ENCODE data around the gene CABP4. TPM values are rescaled to one million over a fixed set of nuclear protein-coding genes. Genes with fewer than 3 reads are reported as not detected.

CABP4 gene
- total RNA-seq, 1 experiment from 2014 or later, result 2.5 TPM

DNA sequence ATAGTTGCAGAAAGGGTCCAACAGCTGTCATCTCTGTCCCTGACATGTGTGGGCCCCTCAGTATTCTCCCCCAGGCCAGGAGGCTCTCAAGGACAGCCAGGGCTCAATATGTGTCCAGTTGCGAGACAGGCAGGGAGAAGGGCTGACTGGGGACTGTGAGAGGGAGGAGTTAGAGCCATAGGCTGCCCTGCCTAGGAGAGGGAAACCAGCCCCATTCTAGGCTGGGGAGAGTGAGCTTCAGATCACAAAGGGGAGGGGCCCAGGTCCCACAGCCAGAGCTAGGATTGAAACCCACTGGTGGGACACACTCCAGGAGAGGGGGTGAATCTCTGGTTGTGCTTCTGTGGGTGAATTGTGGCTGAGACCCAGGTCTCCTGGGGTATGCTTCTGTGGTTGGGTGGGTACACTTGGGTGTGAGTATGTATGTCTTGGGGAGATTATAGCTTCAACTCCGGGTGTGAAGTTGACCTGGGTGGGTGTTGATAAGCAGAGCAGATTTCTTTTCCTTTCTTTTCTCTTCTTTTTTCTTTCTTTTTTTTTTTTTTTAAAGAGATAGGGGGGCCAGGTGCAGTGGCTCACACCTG, 41.8 kb upstream of the CABP4 start:
- intact Hi-C loops (cut with micrococcal nuclease; ENCODE audit: unreplicated experiment), result no loop called here
- H3K27ac ChIP-seq, result no peak overlapping the region
- peaks cover 12% of the 10 kb centered on the region; the same call in 1 of the 2 replicates for H3F3A ChIP-seq (ENCODE audit: insufficient read depth, low read depth)
- no TSS peak for BruUV-seq (replicated peaks)
- CTCF ChIA-PET, result interaction anchor here (0.6 to 1.1 kb wide), 2 partner anchors 12 to 36 kb away, joined by 4 to 7 read pairs; partner anchors contain the start of gene PPP1CA
- H4K20me1 ChIP-seq (ENCODE audit: insufficient read depth), result no peaks in the 10 kb centered on the region
- no peak overlapping the region for H3K4me3 ChIP-seq
- TF ChIP-seq, protein P1, sequence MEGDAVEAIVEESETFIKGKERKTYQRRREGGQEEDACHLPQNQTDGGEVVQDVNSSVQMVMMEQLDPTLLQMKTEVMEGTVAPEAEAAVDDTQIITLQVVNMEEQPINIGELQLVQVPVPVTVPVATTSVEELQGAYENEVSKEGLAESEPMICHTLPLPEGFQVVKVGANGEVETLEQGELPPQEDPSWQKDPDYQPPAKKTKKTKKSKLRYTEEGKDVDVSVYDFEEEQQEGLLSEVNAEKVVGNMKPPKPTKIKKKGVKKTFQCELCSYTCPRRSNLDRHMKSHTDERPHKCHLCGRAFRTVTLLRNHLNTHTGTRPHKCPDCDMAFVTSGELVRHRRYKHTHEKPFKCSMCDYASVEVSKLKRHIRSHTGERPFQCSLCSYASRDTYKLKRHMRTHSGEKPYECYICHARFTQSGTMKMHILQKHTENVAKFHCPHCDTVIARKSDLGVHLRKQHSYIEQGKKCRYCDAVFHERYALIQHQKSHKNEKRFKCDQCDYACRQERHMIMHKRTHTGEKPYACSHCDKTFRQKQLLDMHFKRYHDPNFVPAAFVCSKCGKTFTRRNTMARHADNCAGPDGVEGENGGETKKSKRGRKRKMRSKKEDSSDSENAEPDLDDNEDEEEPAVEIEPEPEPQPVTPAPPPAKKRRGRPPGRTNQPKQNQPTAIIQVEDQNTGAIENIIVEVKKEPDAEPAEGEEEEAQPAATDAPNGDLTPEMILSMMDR (conservative IDR thresholded peaks at IDR 0.05), result no peak
- no peak for TF ChIP-seq EZH2 (IDR thresholded peaks at IDR 0.05; ENCODE audit: low read depth)
- no peak for DNase-seq
- H3K9me2 ChIP-seq (ENCODE audit: insufficient read depth), result no peaks in the 10 kb centered on the region
- POLR2A ChIA-PET (ENCODE audit: unreplicated experiment), result interaction anchor here (0.6 kb wide), 2 partner anchors 641 to 1620 kb away, joined by 5 to 31 read pairs; no protein-coding TSS in a partner anchor
- no peaks in the 10 kb centered on the region for H3K79me2 ChIP-seq (ENCODE audit: low read depth)
- H3K4me2 ChIP-seq, result no peak overlapping the region
- H3K4me1 ChIP-seq (replicated peaks; ENCODE audit: insufficient read depth), result no peaks in the 10 kb centered on the region
- H3K27me3 ChIP-seq (ENCODE audit: insufficient read depth, low read depth), result no peaks in the 10 kb centered on the region
- H3K36me3 ChIP-seq (ENCODE audit: low read depth), result no peaks in the 10 kb centered on the region
- no peaks in the 10 kb centered on the region for H3K9me3 ChIP-seq (ENCODE audit: insufficient read depth, low read depth)
- H2AFZ ChIP-seq, result no peak overlapping the region

DNA sequence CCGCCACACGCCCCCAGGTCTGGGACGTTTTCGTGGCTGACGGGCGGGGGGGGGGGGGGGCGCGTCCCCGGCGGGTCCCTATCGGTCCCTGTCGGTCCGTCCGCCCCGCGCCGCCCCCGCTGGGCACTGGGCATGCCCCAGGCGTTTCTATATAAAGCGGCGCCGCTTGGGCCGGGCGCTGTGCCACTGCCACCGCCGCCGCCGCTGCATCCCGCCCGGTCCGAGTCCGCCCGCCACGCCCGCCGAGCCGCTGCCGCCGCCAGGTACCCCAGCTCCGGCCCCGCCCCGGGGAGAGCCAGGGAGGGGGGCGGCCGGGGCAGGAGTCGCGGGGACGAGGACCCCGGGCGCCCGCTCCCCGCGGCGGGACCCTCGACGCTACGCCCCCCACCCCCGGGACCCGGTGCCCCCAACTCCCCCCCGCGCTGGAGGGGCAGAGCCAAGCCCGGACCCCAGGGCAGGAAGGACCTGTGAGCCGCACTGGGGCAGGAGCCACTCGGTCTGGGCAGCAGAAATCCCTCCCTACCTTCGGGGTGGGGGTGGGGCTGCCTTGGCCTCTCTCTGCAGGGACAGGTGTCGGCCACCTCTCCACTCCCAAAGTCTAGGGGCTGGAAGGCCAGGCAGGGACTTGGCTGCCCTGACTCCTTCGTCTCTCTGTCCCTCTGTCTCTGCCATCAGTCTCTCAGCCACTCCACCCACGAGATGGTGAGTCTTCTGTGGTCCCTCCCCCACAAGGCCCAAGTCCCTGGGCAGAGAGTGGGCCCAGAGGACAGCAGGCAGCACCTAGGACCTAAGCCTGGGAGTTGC, 39.5 kb upstream of the CABP4 start, which contains the start of gene CARNS1:
Gene CARNS1 (plus strand): TSS at position 178 of the 804 bp plus-strand sequence. CDS start 522 bp downstream, at position 700.
- ChIA-PET CTCF (no interaction called here), POLR2A (ENCODE audit: unreplicated experiment) (no interaction called here)
- no peak within 1 kb of the TSS for H3K4me2 ChIP-seq
- no peak within 1 kb of the TSS for H3K4me3 ChIP-seq
- no peak within 1 kb of the TSS for H2AFZ ChIP-seq
- no peaks in the 10 kb centered on the region for H3K9me2 ChIP-seq (ENCODE audit: insufficient read depth)
- no peaks in the 10 kb centered on the region for H3K9me3 ChIP-seq (ENCODE audit: insufficient read depth, low read depth)
- H3K27ac ChIP-seq, result no peak within 1 kb of the TSS
- H3K79me2 ChIP-seq (ENCODE audit: low read depth), result no peaks in the 10 kb centered on the region
- no peaks in the 10 kb centered on the region for H3K27me3 ChIP-seq (ENCODE audit: insufficient read depth, low read depth)
- H4K20me1 ChIP-seq (ENCODE audit: insufficient read depth), result no peaks in the 10 kb centered on the region
- peaks cover 12% of the 10 kb centered on the region; the same call in 1 of the 2 replicates for H3F3A ChIP-seq (ENCODE audit: insufficient read depth, low read depth)
- intact Hi-C loops (cut with micrococcal nuclease; ENCODE audit: unreplicated experiment), result no loop called here
- DNase-seq, result no peak
- H3K4me1 ChIP-seq (replicated peaks; ENCODE audit: insufficient read depth), result peaks cover 7% of the 10 kb centered on the region; the same call in 1 of the 2 replicates
- BruUV-seq (replicated peaks), result no TSS peak
- no peak for TF ChIP-seq EZH2 (IDR thresholded peaks at IDR 0.05; ENCODE audit: low read depth)
- TF ChIP-seq, protein P1 (conservative IDR thresholded peaks at IDR 0.05), result no peak
- H3K36me3 ChIP-seq (ENCODE audit: low read depth), result no peaks in the 10 kb centered on the region

DNA sequence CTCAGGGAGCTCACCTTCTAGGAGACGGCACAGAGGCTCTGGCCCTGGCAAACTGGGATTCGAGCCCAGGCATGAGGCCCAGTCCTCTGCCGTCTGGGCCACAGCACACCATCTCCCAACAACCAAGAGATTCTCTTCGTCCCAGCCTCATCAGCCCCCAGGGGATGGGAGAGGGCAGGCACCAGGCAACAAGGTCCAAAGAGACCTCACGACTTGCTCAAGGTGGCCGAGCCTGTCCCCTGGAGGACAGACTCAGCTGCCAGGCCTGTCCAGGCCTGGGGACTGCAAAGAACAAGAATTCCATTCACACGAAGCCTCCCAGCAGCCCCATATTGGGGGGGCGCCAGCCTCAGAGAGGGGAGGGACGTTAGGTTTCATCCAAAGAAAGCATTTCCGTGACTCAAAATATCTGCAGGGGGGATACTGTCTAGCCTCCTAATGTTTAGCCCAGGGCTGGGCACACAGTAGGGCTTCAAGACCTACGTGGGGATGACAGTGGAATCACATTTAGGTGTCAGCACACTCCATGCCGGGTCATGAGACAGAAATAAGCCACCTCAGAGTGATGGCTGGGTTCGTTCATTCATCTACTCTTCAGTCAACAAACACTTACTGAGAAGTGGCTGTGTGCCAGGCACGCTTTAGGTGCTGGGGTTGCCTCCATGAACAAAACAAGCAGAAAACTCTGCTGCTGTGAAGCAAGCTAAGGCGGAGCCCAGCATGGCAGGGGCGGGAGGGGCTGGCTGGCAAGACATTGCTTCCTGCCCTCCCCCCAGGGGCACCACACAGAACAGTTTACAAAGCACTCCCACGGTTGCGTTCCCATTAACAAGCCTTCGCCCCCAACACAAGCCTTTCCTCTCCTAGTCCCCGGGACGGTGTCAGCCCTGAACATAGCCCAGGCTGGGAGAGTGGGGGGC, 38.5 kb upstream of the CABP4 start:
- POLR2A ChIA-PET (ENCODE audit: unreplicated experiment), result no interaction called here
- no peak for TF ChIP-seq EZH2 (IDR thresholded peaks at IDR 0.05; ENCODE audit: low read depth)
- TF ChIP-seq, protein P1 (conservative IDR thresholded peaks at IDR 0.05), result no peak
- CTCF ChIA-PET, result no interaction called here
- no peak overlapping the region for H2AFZ ChIP-seq
- intact Hi-C loops (cut with micrococcal nuclease; ENCODE audit: unreplicated experiment), result no loop called here
- no TSS peak for BruUV-seq (replicated peaks)
- H3K4me3 ChIP-seq, result no peak overlapping the region
- H3K36me3 ChIP-seq (ENCODE audit: low read depth), result no peaks in the 10 kb centered on the region
- H3K27ac ChIP-seq, result no peak overlapping the region
- H3F3A ChIP-seq (ENCODE audit: insufficient read depth, low read depth), result peaks cover 16% of the 10 kb centered on the region; the same call in 1 of the 2 replicates
- H3K9me2 ChIP-seq (ENCODE audit: insufficient read depth), result no peaks in the 10 kb centered on the region
- H4K20me1 ChIP-seq (ENCODE audit: insufficient read depth), result no peaks in the 10 kb centered on the region
- no peak overlapping the region for H3K4me2 ChIP-seq
- no peak for DNase-seq
- H3K9me3 ChIP-seq (ENCODE audit: insufficient read depth, low read depth), result no peaks in the 10 kb centered on the region
- no peaks in the 10 kb centered on the region for H3K27me3 ChIP-seq (ENCODE audit: insufficient read depth, low read depth)
- H3K79me2 ChIP-seq (ENCODE audit: low read depth), result no peaks in the 10 kb centered on the region
- H3K4me1 ChIP-seq (replicated peaks; ENCODE audit: insufficient read depth), result peaks cover 7% of the 10 kb centered on the region; the same call in 1 of the 2 replicates
